ENCODE measurements around the gene TBC1D9B. TPM values are rescaled to one million over a fixed set of nuclear protein-coding genes. Genes with fewer than 3 reads are reported as not detected.

Gene TBC1D9B
- total RNA-seq, 3 donors from 2014 or later = 115 to 117 (median 116) TPM

GRCh38 chr5:179914032-179914755, 6.5 kb upstream of the TBC1D9B start:
- peak; percentile 97 for ATAC-seq
- Histone ChIP-seq H3K4me3 (no peak overlapping the region), H3K4me1 (ENCODE audit: low read depth) (peaks cover 6% of the 10 kb centered on the region), H3K9me3 (no peaks in the 10 kb centered on the region), H3K36me3 (ENCODE audit: low read depth) (no peaks in the 10 kb centered on the region)
- intact Hi-C loops (cut with DNase I, micrococcal nuclease) = no loop called here
- peak in 1 of 3 donors; percentile 60 for DNase-seq
- no peak for TF ChIP-seq CTCF (IDR thresholded peaks at IDR 0.05)

- Histone ChIP-seq H3K4me3 (no peak overlapping the region), H3K4me1 (ENCODE audit: low read depth) (peaks cover 6% of the 10 kb centered on the region), H3K9me3 (no peaks in the 10 kb centered on the region), H3K36me3 (ENCODE audit: low read depth) (no peaks in the 10 kb centered on the region)
- no peak for ATAC-seq
- TF ChIP-seq CTCF (IDR thresholded peaks at IDR 0.05) = no peak
- DNase-seq = no peak
- intact Hi-C loops (cut with DNase I, micrococcal nuclease) = no loop called here
Measured at GRCh38 chr5:179913461-179913860, 5.8 kb upstream of the TBC1D9B start.

- intact Hi-C loops (cut with DNase I, micrococcal nuclease) = no loop called here
- DNase-seq (no peak), ATAC-seq (no peak)
Measured at GRCh38 chr5:179912951-179913350, 5.3 kb upstream of the TBC1D9B start.

GRCh38 chr5:179912386-179912785, 4.7 kb upstream of the TBC1D9B start:
- ATAC-seq = no peak
- H3K9me3 ChIP-seq = no peaks in the 10 kb centered on the region
- H3K36me3 ChIP-seq (ENCODE audit: low read depth) = no peaks in the 10 kb centered on the region
- H3K4me3 ChIP-seq = no peak overlapping the region
- no peak for TF ChIP-seq CTCF (IDR thresholded peaks at IDR 0.05)
- H3K4me1 ChIP-seq (ENCODE audit: low read depth) = peaks cover 6% of the 10 kb centered on the region
- intact Hi-C loops (cut with DNase I, micrococcal nuclease) = no loop called here
- no peak for DNase-seq

More at GRCh38 chr5:179912951-179913350, 5.3 kb upstream of the TBC1D9B start:
- no peaks in the 10 kb centered on the region for H3K9me3 ChIP-seq
- peaks cover 6% of the 10 kb centered on the region for H3K4me1 ChIP-seq (ENCODE audit: low read depth)
- H3K36me3 ChIP-seq (ENCODE audit: low read depth) = no peaks in the 10 kb centered on the region
- no peak for TF ChIP-seq CTCF (IDR thresholded peaks at IDR 0.05)
- no peak overlapping the region for H3K4me3 ChIP-seq

GRCh38 chr5:179909224-179909623, 1.5 kb upstream of the TBC1D9B start:
- intact Hi-C loops (cut with DNase I, micrococcal nuclease) = loop anchor here in 1 of 2 donors (5.0 kb wide), 1 partner anchor 147 kb away; no protein-coding TSS in a partner anchor
- DNase-seq = no peak
- H3K4me1 ChIP-seq (ENCODE audit: low read depth) = peaks cover 12% of the 10 kb centered on the region
- H3K36me3 ChIP-seq (ENCODE audit: low read depth) = no peaks in the 10 kb centered on the region
- H3K9me3 ChIP-seq = no peaks in the 10 kb centered on the region
- no peak overlapping the region for H3K4me3 ChIP-seq
- no peak for TF ChIP-seq CTCF (IDR thresholded peaks at IDR 0.05)
- no peak for ATAC-seq
